GM10847 (cell line): ENCODE results near the gene EGFR.

ENCODE experiments used
- POLR2A ChIP-seq: IDR thresholded peaks from 2 replicates; pipeline ENCODE4 v1.6.1; 2011; ENCODE audit not compliant: insufficient read length; ENCODE audit errors: extremely low read depth

Gene EGFR

GRCh38 chr7:55104712-55105433, 86.1 kb downstream of the EGFR start:
- no peak for TF ChIP-seq POLR2A

GRCh38 chr7:55105952-55106351, 87.1 kb downstream of the EGFR start:
- no peak for TF ChIP-seq POLR2A

- no peak for TF ChIP-seq POLR2A
Observed at GRCh38 chr7:55107946-55108345, 89.1 kb downstream of the EGFR start.

GRCh38 chr7:55108401-55108800, 89.6 kb downstream of the EGFR start:
- TF ChIP-seq POLR2A, result no peak

- no peak for TF ChIP-seq POLR2A
Observed at GRCh38 chr7:55108818-55109217, 90.0 kb downstream of the EGFR start.

GRCh38 chr7:55109404-55110167, 90.8 kb downstream of the EGFR start:
- TF ChIP-seq POLR2A, result no peak

- no peak for TF ChIP-seq POLR2A
Observed at GRCh38 chr7:55110282-55110992, 91.6 kb downstream of the EGFR start.

- TF ChIP-seq POLR2A, result no peak
Observed at GRCh38 chr7:55110993-55111361, 92.2 kb downstream of the EGFR start.

- no peak for TF ChIP-seq POLR2A
Observed at GRCh38 chr7:55112056-55112455, 93.2 kb downstream of the EGFR start.

- TF ChIP-seq POLR2A, result no peak
Observed at GRCh38 chr7:55113760-55114540, 95.1 kb downstream of the EGFR start.

- TF ChIP-seq POLR2A, result no peak
Observed at GRCh38 chr7:55117286-55117685, 98.5 kb downstream of the EGFR start.

- TF ChIP-seq POLR2A, result no peak
Observed at GRCh38 chr7:55118426-55118825, 99.6 kb downstream of the EGFR start.

GRCh38 chr7:55119571-55119970, 100.8 kb downstream of the EGFR start:
- TF ChIP-seq POLR2A, result no peak

- TF ChIP-seq POLR2A, result no peak
Observed at GRCh38 chr7:55120074-55120473, 101.3 kb downstream of the EGFR start.

GRCh38 chr7:55120501-55121198, 101.8 kb downstream of the EGFR start:
- no peak for TF ChIP-seq POLR2A
